Measurements from ENCODE around the gene NPHP1.
A peak's percentile ranks its signal among the peaks of the same experiment; 100 is the strongest.
"Not testable (repeated sequence)": the region's sequence is repeated elsewhere in the genome, so short reads cannot be mapped to it uniquely, and the experiment has no call there.

The NPHP1 gene

DNA sequence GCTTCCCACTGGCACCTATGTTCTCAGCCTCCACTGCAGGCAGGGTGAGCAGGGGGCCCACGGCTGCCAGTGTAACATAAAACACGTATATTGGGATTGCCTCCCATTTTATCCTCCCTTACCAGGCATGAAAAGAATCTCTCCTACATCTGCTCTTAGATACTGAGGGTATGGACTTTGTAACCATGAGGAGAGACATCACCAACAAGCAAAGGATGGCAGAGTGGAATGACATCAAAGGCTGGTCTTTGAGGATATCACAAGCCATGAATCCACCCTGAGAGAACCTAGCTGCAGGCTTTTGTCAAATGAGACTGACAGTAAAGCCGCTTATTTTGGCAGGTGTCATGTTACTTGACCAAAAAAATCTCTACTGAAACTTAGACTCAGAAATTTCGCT is 7.4 kb downstream of the NPHP1 start:
- DNase-seq (ENCODE audit: low spot score) = no peak

- not testable (repeated sequence) for DNase-seq (ENCODE audit: low spot score)
These were observed 14.6 kb downstream of the NPHP1 start for GRCh38 chr2:110190169-110190568.

GRCh38 chr2:110182449-110182848 is 22.4 kb downstream of the NPHP1 start:
- no peak for DNase-seq (ENCODE audit: low spot score)

GRCh38 chr2:110180036-110180435 is 24.8 kb downstream of the NPHP1 start:
- DNase-seq (ENCODE audit: low spot score) = no peak

- DNase-seq (ENCODE audit: low spot score) = no peak
These were observed 31.3 kb downstream of the NPHP1 start for GRCh38 chr2:110173523-110173922.

DNA sequence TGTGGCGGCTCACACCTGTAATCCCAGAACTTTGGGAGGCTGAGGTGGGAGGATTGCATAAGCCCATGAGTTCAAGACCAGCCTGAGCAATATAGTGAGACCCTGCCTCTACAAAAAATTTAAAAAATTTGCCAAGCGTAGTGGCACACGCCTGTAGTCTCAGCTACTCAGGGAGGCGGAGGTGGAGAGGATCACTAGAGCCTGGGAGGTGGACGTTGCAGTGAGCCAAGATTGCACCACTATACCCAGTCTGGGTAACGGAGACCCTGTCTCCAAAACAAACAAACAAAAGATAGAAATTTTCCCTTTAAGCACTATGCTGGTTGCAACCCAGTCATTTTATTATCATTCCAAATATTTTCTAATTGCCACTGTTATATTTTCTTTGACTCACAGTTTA is 32.3 kb downstream of the NPHP1 start:
- no peak for DNase-seq (ENCODE audit: low spot score)

- no peak for DNase-seq (ENCODE audit: low spot score)
These were observed 34.7 kb downstream of the NPHP1 start for GRCh38 chr2:110170102-110170501.

GRCh38 chr2:110167326-110168000 is 37.4 kb downstream of the NPHP1 start:
- no peak for DNase-seq (ENCODE audit: low spot score)

GRCh38 chr2:110166266-110166665 is 38.5 kb downstream of the NPHP1 start:
- no peak for DNase-seq (ENCODE audit: low spot score)

DNA sequence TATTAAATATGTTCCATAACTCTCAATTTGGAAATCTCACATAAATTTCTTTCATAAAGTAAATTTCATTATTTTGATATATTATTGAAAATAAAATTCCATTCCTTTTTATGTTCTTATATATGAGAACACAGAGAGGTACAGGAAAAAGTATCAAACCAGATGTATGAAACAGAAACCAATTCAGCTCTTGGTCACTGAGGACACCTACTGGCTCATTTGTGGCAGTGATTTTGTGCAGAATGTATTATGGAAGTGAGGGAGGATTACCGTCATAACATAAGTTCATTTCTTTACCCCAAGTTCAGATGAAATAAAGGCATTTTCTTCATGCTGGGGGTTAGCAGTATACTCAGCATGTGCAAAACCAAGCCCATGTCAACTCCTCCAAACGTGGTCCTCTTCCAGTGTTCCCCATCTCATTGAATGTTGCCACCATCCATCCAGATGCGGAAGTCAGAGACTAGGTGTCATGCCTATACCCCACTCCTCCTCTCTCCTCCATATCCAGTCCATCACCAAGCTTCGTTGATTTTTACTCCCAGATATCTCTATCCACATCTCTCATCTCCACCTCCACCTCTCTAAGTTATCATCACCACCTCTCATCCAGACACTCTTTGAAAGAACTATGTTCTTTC is 47.5 kb downstream of the NPHP1 start:
- peak; percentile 65 for DNase-seq (ENCODE audit: low spot score)

DNA sequence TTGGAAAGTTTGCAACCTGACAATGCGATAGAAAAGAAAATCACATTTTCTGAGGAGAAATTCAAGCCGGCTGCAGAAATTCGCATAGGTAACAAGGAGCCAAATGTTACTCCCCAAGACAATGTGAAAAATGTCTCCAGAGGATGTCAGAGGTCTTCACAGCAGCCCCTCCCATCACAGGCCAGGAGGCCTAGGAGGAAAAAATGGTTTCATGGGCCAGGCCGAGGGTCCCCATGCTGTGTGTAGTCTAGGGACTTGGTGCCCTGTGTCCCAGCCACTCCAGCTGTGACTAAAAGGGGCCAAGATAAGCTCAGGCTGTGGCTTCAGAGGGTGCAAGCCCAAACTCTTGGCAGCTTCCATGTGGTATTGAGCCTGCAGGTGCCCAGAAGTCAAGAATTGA is 50.0 kb downstream of the NPHP1 start:
- DNase-seq (ENCODE audit: low spot score) = not testable (repeated sequence)

DNA sequence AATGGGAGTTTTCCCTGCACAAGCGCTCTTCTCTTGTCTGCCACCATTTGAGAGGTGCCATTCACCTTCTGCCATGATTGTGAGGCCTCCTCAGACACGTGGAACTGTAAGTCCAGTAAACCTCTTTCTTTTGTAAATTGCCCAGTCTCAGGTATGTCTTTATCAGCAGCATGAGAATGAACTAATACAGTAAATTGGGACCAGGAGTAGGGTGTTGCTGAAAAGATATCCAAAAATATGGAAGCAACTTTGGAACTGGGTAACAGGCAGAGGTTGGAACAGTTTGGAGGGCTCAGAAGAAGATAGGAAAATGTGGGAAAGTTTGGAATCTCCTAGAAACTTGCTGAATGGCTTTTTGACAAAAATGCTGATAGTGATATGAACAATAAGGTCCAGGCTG is 50.6 kb downstream of the NPHP1 start:
- DNase-seq (ENCODE audit: low spot score) = not testable (repeated sequence)

- DNase-seq (ENCODE audit: low spot score) = no peak
These were observed 51.4 kb downstream of the NPHP1 start for GRCh38 chr2:110153416-110153815.

GRCh38 chr2:110152943-110153342 is 51.9 kb downstream of the NPHP1 start:
- no peak for DNase-seq (ENCODE audit: low spot score)

GRCh38 chr2:110149330-110150220 is 55.2 kb downstream of the NPHP1 start:
- no peak for DNase-seq (ENCODE audit: low spot score)

- no peak for DNase-seq (ENCODE audit: low spot score)
These were observed 57.9 kb downstream of the NPHP1 start for GRCh38 chr2:110146945-110147332.

DNA sequence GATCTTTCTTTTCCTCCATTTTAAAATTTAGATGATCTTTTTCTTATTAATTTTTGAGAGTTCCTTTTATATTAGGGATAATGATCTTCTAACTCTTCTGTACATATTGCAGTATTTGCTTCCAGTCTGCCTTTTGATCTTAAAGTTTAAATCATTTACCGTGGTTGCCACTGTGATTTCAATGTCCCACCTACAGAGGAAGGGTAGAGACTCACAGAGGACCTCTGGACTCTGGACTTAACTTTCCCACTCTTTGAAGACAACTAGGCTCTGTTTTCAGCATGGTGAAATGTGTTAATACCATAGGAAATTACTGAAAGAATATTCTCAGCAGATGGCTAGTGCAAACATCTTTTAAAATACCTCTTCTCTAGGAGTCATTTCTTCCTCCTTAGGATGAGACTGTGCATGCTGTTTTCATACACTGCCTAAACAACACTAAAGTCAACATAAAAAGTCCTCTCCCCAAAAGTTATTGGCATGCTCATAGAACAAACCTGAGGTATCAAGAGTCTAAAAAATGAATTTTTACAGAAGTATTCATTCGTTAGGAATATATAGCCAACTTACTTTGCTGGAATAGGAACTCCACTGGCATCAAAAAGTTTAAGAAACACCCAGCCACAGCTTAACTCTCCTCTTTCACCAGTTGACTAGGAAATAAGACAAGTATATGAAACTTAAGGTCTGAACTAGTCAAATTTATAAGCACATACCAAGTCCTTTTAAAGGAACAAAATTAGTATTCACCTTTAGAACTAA is 58.4 kb downstream of the NPHP1 start:
- no peak for DNase-seq (ENCODE audit: low spot score)

DNA sequence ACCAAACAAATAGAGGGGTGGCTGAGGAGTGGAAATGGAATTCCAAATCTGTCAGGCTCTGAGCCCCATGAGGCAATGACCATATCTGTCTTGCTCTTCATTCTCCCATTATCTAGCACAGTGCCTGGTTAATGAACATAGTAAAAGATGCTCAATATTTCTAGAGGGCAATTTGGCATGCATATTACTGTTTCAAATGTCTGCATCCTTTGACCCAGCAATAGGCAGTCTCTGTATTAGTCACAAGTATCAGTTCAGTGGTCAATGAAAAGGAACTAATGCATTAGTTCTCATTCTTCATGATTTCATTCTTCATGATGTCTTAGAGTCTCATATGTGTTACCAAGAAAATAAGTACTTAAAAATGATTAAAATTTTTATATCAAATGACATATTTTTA is 60.8 kb downstream of the NPHP1 start:
- DNase-seq (ENCODE audit: low spot score) = no peak

DNA sequence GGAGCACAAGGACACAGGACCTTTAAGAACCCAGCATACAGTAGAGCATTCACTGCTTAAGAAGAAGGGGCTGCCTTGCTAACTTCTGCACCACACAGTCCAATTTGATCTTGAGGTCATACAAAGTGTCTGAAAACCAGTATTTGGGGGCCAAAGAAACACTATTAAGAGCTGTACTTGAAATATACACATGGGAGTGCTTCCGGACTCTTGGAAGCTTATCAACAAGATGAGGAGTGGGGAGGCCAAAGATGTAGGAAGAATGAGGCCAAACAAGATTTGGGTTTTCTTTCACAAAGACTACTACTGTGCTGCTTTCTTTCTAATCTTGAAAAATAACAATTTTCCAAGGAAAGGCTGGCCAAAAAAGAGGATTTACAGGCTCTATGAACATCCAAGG is 64.4 kb downstream of the NPHP1 start:
- no peak for DNase-seq (ENCODE audit: low spot score)

- no peak for DNase-seq (ENCODE audit: low spot score)
These were observed 70.8 kb downstream of the NPHP1 start for GRCh38 chr2:110134025-110134424.

DNA sequence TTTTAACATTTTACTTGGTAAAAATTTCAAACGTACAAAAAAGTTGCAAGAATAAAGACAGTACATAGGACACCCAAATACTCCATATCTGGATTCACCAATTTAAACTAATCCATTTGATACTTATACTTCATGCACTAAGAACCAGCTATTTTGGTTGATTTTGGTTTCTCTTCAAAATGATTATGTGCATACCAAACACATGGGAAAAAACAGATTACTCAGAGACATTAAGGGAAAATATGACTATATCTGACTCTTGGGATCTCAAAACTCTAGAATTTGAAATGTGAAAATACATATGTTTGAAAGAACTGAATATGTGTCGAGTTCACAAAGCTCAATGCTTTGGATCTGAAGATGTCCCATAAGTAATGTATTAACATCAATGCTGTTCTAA is 73.6 kb downstream of the NPHP1 start:
- DNase-seq (ENCODE audit: low spot score) = no peak

DNA sequence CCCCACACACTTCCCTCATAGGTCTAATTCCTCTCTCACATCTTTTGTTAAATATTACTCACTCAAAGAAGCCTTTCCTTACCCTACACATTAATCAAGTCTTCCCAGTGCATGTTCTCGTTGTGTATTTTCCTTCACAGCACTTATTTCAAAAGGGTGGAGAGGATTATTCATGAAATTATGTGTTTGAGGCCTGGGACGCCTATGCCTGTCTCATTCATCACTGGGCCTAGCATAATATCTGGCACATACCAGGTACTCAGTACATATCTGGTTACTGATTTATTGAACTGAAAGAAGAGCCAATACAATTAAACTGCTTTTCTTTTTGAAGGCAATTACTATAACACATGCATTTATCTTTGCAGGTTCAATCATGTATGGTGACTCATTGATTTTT is 74.1 kb downstream of the NPHP1 start:
- DNase-seq (ENCODE audit: low spot score) = no peak

All from NAMALWA (cell line).